PC-9 (cell line): Measurements from ENCODE around the gene SIDT1.

ENCODE experiments used
- CTCF ChIP-seq: fragments of 200-600 bp; sonication (generic); conservative IDR thresholded peaks from 2 replicates; pipeline ENCODE4 v1.6.1; 2017; ENCODE audit warnings: mixed run types, antibody characterized with exemption, mild to moderate bottlenecking, moderate library complexity
- EZH2 ChIP-seq: fragments of 200-600 bp; sonication (generic); IDR thresholded peaks from 2 replicates; pipeline ENCODE4 v1.8.0; 2017; ENCODE audit warnings: antibody characterized with exemption, low read depth

GRCh38 chr3:113620091-113620490 is 87.7 kb downstream of the SIDT1 start:
- TF ChIP-seq CTCF = no peak
- TF ChIP-seq EZH2 = no peak
